ENCODE results near the gene RETN. TPM values are rescaled to one million over a fixed set of nuclear protein-coding genes. Genes with fewer than 3 reads are reported as not detected.

RETN gene
- total RNA-seq, 1 donor from 2014 or later, result not detected

DNA sequence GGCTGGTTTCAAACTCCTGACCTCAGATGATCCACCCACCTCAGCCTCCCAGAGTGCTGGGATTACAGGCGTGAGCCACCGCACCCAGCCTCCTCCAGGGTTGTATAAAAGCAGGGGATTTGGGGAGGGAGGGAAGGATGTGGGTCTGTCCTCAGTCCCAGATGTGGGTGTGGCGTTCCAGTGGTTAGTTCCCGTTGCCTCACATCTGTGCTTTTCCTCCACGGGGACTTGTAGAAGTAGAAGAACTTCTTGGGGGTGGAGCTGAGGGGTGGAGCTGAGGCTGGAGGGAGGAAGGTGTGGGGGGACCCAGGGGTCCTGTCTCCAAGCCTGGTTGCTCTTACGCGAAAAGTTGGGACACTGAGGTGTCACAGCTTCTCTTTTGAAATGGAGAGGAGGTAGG, 7.5 kb downstream of the RETN start:
- Histone ChIP-seq H3K36me3 (no peaks in the 10 kb centered on the region), H3K4me1 (peaks cover 8% of the 10 kb centered on the region), H3K27me3 (no peaks in the 10 kb centered on the region), H3K4me3 (no peak overlapping the region), H3K9me3 (no peaks in the 10 kb centered on the region), H3K27ac (no peak overlapping the region)
- no peak for DNase-seq (ENCODE audit: extremely low spot score in 2 of 2)
- intact Hi-C loops (cut with DNase I), result no loop called here
- TF ChIP-seq, protein P1, sequence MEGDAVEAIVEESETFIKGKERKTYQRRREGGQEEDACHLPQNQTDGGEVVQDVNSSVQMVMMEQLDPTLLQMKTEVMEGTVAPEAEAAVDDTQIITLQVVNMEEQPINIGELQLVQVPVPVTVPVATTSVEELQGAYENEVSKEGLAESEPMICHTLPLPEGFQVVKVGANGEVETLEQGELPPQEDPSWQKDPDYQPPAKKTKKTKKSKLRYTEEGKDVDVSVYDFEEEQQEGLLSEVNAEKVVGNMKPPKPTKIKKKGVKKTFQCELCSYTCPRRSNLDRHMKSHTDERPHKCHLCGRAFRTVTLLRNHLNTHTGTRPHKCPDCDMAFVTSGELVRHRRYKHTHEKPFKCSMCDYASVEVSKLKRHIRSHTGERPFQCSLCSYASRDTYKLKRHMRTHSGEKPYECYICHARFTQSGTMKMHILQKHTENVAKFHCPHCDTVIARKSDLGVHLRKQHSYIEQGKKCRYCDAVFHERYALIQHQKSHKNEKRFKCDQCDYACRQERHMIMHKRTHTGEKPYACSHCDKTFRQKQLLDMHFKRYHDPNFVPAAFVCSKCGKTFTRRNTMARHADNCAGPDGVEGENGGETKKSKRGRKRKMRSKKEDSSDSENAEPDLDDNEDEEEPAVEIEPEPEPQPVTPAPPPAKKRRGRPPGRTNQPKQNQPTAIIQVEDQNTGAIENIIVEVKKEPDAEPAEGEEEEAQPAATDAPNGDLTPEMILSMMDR (IDR thresholded peaks at IDR 0.05), result no peak
- TF ChIP-seq POLR2A (IDR thresholded peaks at IDR 0.05) (no peak), POLR2AphosphoS5 (IDR thresholded peaks at IDR 0.05; ENCODE audit: insufficient read depth in 1 of 2, low read depth in 1 of 2) (no peak)

GRCh38 chr19:7676854-7677253, 8.0 kb downstream of the RETN start, which contains the start of gene MCEMP1:
MCEMP1 (plus strand) TSS chr19:7677090; CDS start chr19:7677121, 31 bp downstream.
- no peaks in the 10 kb centered on the region for H3K9me3 ChIP-seq
- no peak within 1 kb of the TSS for H3K27ac ChIP-seq
- TF ChIP-seq POLR2AphosphoS5 (IDR thresholded peaks at IDR 0.05; ENCODE audit: insufficient read depth in 1 of 2, low read depth in 1 of 2) (no peak), POLR2A (IDR thresholded peaks at IDR 0.05) (no peak)
- TF ChIP-seq, protein P1 (IDR thresholded peaks at IDR 0.05), result no peak
- H3K27me3 ChIP-seq, result no peaks in the 10 kb centered on the region
- intact Hi-C loops (cut with DNase I), result no loop called here
- no peak within 1 kb of the TSS for H3K4me3 ChIP-seq
- peaks cover 13% of the 10 kb centered on the region for H3K4me1 ChIP-seq
- H3K36me3 ChIP-seq, result no peaks in the 10 kb centered on the region
- no peak for DNase-seq (ENCODE audit: extremely low spot score in 2 of 2)

GRCh38 chr19:7677669-7678311, 8.9 kb downstream of the RETN start:
- H3K4me3 ChIP-seq, result no peak overlapping the region
- TF ChIP-seq POLR2A (IDR thresholded peaks at IDR 0.05) (no peak), POLR2AphosphoS5 (IDR thresholded peaks at IDR 0.05; ENCODE audit: insufficient read depth in 1 of 2, low read depth in 1 of 2) (no peak)
- TF ChIP-seq, protein P1 (IDR thresholded peaks at IDR 0.05), result no peak
- no peaks in the 10 kb centered on the region for H3K27me3 ChIP-seq
- H3K36me3 ChIP-seq, result peaks cover 0 to 7% of the 10 kb centered on the region in 2 donors
- no peak for DNase-seq (ENCODE audit: extremely low spot score in 2 of 2)
- intact Hi-C loops (cut with DNase I), result no loop called here
- H3K9me3 ChIP-seq, result no peaks in the 10 kb centered on the region
- H3K4me1 ChIP-seq, result peaks cover 19% of the 10 kb centered on the region
- H3K27ac ChIP-seq, result no peak overlapping the region

DNA sequence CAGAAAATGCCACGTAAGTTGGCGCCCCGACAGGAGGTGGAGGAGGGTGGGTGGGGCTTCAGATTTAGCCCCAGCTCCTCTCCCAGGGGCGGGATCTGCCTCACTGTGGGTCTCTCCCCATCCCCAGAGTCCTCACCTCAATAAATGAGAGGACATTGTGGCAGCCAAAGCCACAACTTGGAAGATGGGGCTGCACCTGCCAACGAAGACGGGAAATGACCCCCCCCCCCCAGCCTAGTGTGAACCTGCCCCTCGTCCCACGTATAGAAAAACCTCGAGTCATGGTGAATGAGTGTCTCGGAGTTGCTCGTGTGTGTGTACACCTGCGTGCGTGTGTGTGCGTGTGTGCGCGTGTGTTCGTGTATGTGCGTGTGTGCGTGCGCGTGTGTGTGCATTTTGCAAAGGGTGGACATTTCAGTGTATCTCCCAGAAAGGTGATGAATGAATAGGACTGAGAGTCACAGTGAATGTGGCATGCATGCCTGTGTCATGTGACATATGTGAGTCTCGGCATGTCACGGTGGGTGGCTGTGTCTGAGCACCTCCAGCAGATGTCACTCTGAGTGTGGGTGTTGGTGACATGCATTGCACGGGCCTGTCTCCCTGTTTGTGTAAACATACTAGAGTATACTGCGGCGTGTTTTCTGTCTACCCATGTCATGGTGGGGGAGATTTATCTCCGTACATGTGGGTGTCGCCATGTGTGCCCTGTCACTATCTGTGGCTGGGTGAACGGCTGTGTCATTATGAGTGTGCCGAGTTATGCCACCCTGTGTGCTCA, 10.3 kb downstream of the RETN start:
- intact Hi-C loops (cut with DNase I), result no loop called here

More for the DNA sequence above, 10.3 kb downstream of the RETN start:
- no peak for DNase-seq (ENCODE audit: extremely low spot score in 2 of 2)
- Histone ChIP-seq H3K9me3 (no peaks in the 10 kb centered on the region), H3K27ac (no peak overlapping the region), H3K36me3 (peaks cover 0 to 17% of the 10 kb centered on the region in 2 donors), H3K4me1 (peaks cover 19% of the 10 kb centered on the region), H3K27me3 (no peaks in the 10 kb centered on the region), H3K4me3 (no peak overlapping the region)
- TF ChIP-seq POLR2AphosphoS5 (IDR thresholded peaks at IDR 0.05; ENCODE audit: insufficient read depth in 1 of 2, low read depth in 1 of 2) (no peak), POLR2A (IDR thresholded peaks at IDR 0.05) (no peak)
- TF ChIP-seq, protein P1 (IDR thresholded peaks at IDR 0.05), result no peak
